Renal cortical epithelial cell (primary cell): ENCODE measurements around the gene CWC25. TPM values are rescaled to one million over a fixed set of nuclear protein-coding genes. Genes with fewer than 3 reads are reported as not detected.
"Not testable (repeated sequence)": the region's sequence is repeated elsewhere in the genome, so short reads cannot be mapped to it uniquely, and the experiment has no call there.

Experiments
- DNase-seq: peaks from one replicate; pipeline ENCODE4 v3.0.0-alpha.2; 2011; ENCODE audit warnings: low read depth
- total RNA-seq: library from RNA; depleted of rRNA; stranded (reverse); fragments of >200 nt; gene quantifications from 2 replicates; pipeline ENCODE4 v1.2.3, GENCODE V29; 2014

The CWC25 gene
- total RNA-seq, 1 donor from 2014 or later, result 16.5 TPM

DNA sequence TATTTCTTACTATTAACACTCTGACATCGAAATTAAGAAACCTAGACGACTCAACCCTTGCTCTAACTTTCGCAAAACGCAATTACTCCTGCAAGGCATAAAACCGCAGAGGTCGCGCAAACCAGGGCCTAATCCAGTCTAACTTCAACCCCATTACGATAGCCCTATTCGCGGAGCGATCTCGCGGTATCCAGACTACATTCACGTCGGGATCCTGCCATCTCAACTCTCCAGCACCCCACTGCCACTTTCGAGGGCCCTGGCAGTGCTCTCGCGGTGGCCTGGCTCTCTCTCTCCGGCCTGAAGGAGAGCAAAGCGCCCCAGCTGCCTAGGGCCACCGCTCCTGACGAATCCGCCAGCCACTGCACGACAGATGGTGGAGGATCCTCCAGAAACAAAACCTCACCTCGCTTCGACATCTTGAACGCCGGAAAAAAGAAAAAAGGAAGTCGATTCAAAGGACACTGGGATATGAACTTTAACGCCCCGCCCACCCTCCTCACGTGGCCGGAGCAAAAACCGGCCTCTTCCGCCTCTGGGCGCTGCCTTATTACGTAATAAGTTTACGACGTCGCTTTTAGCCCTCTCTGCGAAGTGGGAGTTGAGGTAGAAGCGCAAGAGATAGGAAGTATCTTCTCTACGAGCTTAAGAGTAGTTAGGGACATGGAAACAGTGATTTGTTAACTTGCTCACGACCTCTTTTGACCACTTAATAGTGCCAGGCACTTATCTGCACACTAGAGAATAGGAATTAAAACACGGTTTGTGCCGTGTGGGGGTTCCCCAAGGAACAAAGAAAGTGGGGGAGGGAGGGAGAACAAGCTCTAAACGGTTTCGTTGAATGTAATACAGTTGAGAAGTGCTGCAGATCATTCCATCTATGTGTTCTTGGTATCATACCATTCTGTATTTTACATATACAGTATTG lies 28.4 kb upstream of the CWC25 start, which contains the start of gene RPL23:
TSS of gene RPL23 (minus strand) at position 430 of the 928 bp plus-strand sequence. CDS start at position 419, 11 bp downstream.
- peak; percentile 94 for DNase-seq

DNA sequence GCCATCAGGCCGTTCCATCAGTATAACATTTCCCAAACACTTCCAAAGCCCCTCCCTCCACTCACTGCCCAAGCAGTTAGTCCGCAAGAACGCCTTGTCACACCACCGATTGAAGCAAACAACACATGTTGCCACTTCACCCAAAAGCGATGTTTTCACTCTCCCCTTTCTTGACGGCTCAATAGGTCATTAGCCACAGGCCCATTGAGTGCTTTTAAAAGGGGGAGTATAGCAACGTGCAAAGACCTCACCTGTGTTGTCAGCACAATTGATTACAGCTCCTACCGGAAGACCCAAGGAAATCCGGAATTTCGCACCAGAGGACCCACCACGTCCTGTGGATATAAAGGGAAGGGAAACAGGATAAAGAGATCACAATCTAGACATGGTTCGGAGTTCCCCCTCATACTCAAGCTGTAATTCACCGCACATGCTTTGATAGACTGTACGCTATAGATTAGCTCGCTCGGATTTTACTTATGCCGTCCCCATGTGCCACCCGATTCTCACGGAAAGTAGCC lies 27.7 kb upstream of the CWC25 start:
- no peak for DNase-seq

DNA sequence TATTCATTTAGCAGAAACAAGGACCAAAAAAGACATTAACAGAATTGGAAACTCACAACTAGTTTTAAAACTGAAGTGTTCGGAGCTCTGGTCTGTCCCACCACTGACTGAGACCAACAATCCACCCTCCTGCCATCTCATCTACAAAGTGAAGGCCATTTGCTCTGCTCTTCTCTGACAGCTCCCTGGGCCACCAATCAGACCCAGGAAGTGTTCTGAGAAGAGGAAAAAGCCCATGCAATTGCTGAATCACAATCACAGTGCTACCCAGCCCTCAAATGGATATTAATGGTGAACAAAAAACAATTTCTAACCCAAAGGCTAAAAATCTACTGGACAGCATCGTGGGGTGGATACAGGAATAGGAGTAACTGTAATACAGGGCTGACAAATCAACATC lies 26.3 kb upstream of the CWC25 start:
- DNase-seq, result no peak

DNA sequence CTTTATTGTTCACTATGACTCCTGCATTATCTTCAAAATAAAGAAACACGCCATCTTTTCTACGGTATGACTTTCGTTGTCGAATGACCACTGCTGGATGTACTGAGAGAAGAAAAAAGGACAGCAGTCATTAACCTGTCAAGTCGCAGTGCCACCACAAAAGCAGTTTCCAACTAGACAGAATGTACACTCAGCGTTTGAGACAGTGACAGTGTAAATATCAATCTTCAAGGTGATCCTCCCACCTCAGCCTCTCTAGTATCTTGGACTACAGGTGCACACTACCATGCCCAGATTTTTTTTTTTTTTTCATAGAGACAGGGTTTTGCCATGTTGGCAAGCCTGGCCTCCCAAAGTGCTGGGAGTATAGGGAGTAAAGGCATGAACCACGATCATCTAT lies 25.3 kb upstream of the CWC25 start:
- DNase-seq, result no peak

DNA sequence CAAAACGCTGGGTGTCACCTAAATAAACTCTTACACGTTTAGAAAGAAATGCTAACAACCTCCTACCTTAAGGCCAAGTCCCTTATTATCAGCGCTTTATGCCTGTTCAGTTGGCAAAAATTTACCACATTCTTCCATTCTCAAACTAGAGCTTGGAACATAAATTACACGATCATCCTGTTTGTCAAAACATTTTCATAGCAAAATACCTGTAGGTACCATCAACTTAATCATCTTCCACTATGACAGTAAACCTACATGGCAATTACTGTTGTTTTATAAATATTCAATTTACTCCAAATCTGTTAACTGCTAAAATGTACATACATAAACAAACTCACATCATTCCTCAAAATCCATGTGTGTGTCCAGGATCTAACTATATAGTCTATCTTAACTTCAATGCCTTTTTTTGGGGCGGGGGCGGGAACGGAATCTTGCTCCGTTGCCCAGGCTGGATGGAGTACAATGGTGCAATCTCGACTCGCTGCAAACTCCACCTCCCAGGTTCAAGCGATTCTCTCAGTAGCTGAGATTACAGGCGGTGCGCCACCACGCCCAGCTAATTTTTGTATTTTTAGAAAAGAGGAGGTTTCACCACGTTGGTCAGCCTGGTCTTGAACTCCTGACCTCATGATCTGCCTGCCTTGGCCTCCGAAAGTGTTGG lies 24.0 kb upstream of the CWC25 start:
- no peak for DNase-seq

DNA sequence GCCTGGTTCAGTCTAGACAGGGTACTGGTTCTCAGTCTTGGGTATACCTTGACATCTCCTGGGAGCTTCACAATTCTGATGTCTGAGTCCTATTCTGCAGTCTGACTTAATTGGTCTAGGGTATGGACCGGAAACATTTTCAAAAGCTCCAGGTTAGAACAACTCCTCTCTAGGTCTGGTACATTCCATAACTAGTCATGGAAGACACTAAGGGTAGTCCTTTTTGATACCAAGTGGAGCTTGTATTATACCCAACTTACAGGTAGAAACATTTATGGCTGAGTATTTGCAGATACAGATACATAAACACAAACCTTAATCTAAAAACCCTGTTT lies 23.4 kb upstream of the CWC25 start:
- no peak for DNase-seq

DNA sequence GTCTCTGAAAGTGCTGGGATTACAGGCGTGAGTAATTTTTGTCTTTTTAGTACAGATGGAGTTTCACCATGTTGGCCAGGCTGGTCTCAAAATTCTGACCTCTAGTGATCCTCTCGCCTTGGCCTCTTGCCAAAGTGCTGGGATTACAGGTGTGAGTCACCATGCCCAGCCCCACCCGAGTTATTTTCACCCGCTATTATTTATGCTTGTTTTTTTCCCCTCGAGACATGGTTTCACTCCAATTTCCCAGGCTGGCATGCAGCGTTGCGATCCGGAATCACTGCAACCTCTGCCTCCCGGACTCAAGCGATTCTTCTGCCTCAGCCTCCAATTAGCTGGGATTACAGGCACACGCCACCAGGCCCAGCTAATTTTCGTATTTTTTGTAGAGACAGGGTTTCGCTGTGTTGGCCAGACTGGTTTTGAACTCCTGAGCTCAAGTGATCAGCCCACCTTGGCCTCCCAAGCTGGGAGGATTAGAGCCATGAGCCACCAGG lies 19.2 kb upstream of the CWC25 start:
- DNase-seq, result no peak

DNA sequence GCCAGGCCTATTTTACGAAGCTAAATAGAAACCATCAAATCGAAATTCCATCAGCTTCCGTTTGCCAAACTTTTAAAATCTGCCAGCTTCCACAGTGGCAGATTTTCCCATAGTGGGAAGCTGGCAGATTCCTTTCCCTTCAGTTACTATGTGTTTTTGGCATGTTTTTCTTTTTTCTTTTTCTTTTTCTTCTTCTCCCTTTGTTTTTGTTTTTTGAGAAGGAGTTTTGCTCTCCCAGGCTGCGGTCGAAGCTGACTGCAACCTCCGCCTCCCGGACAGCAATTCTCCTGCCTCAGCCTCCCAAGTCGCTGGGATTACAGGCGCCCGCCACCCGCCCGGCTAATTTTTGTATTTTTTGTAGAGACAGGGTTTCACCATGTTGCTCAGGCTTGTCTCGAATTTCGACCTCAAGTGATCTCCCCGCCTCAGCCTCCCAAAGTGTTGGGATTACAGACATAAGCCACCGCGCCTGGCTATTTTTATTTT lies 684 bp upstream of the CWC25 start:
- no peak for DNase-seq

DNA sequence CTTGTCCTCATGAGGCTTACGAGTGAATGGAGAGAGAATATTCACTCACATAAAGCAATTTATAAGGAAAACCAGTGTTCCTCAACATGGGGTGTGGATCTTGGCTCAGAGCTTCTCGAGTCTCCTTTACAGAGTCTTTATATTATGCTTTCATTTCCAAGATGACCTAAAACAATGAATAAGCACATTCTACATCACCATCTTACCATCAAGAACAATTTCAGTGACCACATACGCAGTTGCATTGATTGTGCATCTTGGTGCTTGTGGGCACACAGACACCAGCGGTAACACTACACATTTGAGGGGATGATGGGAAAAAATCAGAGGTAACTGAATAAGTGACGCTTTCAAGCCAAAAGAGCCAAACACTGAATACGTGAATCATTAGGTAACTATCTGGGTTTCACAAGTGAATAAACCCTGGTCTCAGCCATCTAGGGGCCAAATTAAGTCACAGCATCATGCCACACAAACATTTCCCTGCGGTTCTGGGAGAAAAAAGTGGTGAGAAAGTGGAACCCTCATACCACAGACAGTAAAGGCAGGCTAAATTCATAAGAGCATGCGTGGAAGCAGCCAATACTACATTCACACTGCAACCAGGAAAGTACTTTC lies 9.4 kb downstream of the CWC25 start:
- DNase-seq, result peak; percentile 87

DNA sequence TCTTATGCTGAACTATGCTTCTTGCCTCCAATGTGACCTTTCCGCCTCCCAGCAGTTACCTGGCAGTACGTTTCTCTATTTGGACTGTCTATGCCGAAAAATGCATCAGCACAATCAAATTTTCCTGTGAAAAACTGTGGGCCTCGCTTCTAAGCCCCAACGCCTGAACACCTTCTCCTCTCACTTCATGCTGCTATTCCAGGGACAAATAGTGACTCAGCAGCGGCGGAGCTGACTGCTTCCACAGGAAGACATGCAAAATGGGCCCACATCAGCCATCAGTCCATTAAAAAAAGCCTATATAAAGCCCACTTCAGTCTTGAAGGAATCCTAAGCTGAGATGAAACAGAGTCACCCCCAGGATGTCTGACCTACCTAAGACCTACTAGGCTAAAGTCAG lies 15.3 kb downstream of the CWC25 start:
- DNase-seq, result no peak

DNA sequence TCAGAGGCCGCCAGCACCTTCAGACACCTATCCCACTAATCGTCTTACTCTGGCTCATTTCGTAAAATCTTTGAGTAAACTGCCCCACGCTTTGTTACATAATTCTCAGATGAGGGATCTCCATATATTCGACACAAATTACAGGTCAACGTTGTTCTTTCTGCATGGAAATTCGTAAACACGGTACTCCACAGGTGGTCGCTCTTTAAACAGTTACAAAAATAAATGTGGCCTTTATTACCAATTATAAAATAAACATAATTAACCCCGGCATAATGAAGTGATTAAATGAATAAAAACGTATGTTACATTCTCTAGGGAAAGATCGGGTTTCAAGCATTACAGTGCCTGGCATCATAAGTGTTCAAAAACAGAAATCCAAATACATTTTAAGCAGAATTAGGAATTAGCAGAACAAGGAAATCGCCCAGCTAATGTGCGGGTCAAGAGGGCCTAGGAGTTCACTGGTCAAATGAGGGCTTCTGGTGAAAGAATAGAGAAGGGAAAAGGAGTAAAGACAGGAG lies 24.8 kb downstream of the CWC25 start:
- DNase-seq, result no peak

DNA sequence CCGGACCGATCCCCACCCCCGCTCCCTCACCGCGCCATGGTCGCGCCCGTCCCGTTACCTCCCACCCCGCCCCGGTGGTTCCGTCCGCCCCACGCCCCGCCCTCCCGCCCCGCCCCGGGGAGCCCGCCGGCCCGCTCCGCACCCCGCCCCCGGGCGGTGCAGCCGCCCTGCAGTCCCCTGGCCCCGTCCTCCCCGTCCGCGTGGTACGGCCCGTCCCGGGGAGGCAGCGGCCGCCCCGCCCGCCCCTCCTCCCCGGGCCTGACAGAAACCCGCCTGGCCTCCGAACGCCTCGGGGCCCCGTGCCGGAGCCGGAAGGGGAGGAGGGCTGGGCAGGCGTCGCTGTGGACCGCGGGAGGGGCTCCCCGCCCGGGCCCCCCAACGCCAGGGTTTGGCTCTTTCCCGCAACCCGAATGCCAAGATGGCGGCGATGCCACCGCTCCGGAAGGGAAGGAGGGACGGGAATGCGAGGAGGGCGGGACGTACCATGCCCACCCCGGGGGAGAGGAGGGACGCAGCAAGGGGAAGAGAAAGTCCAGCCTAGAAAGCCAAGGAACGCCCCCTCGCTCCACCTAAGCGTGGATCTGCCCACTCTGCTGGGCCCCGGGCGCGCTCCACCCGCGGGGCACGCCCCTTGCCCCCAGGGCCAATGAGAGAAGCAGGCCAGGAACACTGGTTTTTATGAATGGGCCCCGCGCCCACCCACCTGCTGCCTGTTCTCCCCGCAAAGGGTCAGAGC lies 25.5 kb downstream of the CWC25 start, which contains the start of gene PIP4K2B:
TSS of gene PIP4K2B (minus strand) at position 56 of the 736 bp plus-strand sequence. CDS start 132 bp downstream, outside the sequence.
- peak; percentile 89 for DNase-seq

DNA sequence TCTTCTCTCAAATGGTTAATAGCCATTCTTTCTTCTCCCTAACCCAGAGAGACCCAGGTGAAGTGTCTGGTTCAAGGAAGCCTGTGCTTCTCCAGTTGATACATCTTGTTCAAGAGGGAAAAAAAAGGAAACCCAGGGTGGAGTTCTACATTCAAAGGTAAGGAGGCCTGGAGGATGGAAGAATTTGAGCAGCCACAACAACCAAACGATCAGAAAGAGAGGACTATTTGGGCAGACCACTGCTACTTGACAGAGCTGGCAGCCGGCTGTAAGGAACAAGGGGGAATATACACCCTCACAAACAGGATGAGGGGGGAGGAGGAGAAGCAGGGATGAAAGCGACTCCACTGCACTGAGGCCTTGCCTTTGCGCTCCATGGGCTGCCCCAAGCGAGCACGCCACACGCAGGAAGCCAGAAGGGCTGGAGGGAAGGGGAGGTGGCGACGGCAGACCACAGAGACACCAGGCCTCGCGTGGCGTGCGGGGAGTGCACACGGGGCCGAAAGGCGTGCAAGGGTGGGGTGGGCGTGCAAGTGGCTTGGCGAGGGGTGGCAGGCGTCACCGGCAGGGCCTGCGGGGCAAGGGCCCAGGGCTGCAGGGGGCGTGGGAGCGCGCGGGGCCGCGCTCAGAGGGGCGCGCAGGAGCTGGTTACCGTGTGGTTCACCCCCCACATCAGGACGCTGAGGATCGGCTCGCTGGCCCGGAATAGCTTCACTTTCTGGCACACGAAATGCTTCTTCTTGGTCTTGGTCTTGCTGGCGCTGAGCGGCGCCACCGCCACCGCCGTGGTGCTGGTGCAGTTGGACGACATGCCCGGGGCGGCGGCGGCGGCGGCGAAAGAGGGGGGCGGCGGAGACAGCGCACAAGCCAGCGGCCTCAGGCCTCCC lies 26.3 kb downstream of the CWC25 start:
- no peak for DNase-seq

DNA sequence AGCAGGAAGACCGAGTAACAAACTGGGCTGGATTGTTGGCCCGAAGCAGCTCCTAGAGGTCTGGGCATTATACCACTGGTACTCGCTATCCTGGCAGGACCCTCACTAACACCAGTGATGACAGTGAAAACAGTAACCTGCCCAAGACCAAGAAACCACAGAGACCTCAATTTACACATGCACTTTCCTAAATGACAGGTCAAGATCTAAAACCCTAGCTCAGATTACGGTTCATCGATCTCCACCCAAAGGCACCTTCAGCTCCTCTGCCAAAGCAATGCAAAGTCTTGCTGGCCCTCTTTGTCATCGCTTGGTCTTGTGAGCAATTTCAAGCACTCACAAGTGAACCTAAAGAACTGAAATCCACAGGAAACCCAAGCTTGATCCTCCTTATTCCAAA lies 27.3 kb downstream of the CWC25 start:
- DNase-seq, result no peak

DNA sequence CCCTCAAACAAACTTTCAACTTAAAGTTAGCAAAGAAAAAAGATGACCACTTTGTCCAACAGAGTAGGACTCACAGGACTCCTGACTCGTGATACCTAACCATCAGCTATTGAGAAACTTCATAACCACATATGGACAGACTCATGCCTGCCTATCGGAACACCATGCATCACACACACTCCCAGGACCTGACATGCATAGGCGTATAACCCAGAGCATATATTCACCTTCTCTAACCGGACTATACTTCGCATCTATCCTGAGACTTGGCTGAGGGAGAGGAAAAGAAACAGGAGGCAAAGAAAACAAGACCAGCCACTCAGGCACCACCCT lies 28.0 kb downstream of the CWC25 start:
- peak; percentile 37 for DNase-seq

DNA sequence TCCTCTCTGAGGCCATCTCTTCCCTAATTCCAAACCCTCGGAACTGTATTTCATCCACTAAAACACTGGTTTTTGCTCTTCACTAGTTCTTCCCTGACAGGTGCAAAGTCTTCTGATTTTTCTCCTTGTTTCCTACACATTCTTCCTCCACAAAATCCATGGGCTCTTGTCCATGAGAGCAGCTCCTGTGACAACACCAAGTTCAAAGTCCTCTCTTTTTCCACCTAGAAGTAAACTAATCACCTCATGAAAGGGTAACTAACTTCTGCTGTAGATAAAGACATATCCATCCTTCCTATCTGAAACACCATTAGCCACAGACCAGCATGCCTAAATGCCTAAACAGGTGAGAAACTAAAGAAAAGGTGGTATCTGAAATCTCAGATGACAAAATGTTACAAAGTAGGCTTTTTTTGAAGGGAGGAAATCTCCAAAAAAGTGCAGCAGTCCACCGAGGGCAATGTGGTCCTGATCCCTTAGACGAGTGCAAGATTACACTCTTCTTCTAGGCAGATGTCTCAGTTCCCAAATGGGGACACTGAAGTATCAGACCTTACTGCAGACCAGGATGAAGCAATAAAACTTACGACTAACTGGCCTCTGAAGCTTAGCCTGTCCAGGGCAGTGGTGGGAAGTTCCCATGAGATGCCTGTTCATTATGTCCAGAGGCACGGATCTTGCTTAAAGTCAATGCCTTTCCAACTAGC lies 28.5 kb downstream of the CWC25 start:
- DNase-seq, result no peak

DNA sequence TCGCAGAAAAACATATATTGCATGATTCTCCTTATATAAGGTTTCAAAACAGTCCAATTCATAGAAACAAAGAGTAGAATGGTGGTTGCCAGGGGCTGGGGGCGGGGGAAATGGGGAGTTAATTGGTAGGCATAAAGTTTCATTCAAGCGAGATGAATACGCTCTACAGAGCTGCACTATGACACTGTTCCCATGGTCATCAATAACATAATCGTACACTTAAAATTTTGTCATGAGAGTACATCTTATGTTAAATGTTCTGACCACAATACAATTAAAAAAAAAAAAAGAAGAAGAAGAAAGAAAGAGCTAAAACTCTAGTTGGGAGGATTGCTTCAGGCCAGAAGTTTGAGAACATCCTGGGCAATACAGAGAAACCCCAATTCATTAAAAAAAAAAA lies 30.9 kb downstream of the CWC25 start:
- no peak for DNase-seq

DNA sequence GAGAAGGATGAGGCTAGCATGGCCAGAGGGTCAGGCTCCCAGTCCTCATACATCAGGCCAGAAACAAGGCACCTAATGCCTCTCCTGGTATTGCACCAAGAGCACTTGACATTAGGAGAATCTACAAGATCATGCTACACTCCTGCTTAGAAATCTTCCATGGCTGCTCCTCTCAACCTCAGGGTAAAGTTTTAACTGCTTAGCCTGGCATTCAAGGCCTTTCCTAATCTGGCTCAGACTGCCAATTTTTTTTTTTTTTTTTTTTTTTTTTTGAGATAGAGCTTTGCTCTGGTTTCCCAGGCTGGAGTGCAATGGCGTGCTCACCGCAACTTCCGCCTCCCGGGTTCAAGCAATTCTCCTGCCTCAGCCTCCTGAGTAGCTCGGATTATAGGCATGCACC lies 34.0 kb downstream of the CWC25 start:
- DNase-seq, result no peak

DNA sequence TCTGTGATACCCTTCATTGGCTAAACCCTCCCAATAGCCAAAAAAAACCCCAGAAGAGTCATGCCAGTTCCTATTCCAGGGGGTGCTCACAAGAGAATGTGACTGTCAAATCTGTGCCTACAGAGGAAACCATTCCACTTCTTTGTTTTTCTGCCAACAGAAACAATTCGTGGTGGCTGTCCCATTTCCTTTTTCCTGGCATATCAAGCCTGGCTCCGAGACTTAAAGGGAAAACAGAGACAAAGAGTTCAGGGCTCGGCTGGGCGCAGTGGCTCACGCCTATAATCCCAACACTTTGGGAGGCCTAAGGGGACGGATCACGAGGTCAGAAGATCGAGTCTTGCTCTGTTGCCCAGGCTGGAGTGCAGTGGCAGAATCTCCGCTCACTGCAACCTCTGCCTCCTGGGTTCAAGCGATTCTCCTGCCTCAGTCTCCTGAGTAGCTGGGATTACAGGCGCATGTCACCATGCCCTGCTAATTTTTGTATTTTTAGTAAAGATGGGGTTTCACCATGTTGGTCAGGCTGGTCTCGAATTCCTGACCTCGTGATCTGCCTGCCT lies 34.9 kb downstream of the CWC25 start:
- not testable (repeated sequence) for DNase-seq
